Psoas muscle (tissue), 8 donors: ENCODE results near the gene SPACA9. TPM values are rescaled to one million over a fixed set of nuclear protein-coding genes. Genes with fewer than 3 reads are reported as not detected.

ENCODE experiments used
- ATAC-seq, 4 donors: fragments of 200-7000 bp; cut with Tn5 transposase; one replicate each; pipeline ENCODE4 v1.9.1; 2020; ENCODE audit warnings: moderate library complexity in 3 of 4, mild to moderate bottlenecking in 2 of 4
- DNase-seq, 2 donors: peaks; one replicate each; pipeline ENCODE4 v3.0.0-alpha.2; 2020
- H3K27ac ChIP-seq: fragments of 200-600 bp; one replicate; pipeline ENCODE4 v1.8.0; 2022
- H3K27me3 ChIP-seq, 3 donors: fragments of 200-600 bp in 1 of 3; one replicate each; pipeline versions ENCODE4 v1.6.1 to v1.8.0; 2013 to 2022; ENCODE audit warnings: low read length in 2 of 3, mild to moderate bottlenecking in 2 of 3, moderate library complexity in 1 of 3; ENCODE audit not compliant: insufficient read depth in 3 of 3
- H3K36me3 ChIP-seq, 2 donors: fragments of 200-600 bp in 1 of 2; one replicate each; pipeline versions ENCODE4 v1.6.1 to v1.8.0; 2013 to 2022; ENCODE audit warnings: low read depth in 1 of 2, mild to moderate bottlenecking in 1 of 2, moderate library complexity in 1 of 2; ENCODE audit not compliant: insufficient read depth in 1 of 2
- H3K4me1 ChIP-seq: fragments of 200-600 bp; one replicate; pipeline ENCODE4 v1.8.0; 2022
- H3K4me3 ChIP-seq: fragments of 200-600 bp; one replicate; pipeline ENCODE4 v1.8.0; 2022; ENCODE audit warnings: mild to moderate bottlenecking
- H3K9me3 ChIP-seq: fragments of 200-600 bp; one replicate; pipeline ENCODE4 v1.8.0; 2022
- CTCF ChIP-seq: fragments of 200-600 bp; IDR thresholded peaks from one replicate; pipeline ENCODE4 v1.8.0; 2022; ENCODE audit warnings: antibody characterized with exemption
- WGBS, 3 donors: extraction: QIAGEN DNeasy Blood & Tissue Kit; methylation state at CpG; one replicate each; pipeline versions ENCODE4 v1.1.6 to v1.1.7; 2013; 5-methylcytosine and 5-hydroxymethylcytosine counted together
- intact Hi-C, 2 donors: fragments of 100-400 bp; cut with DNase I; formaldehyde crosslinking; loops; one replicate each; pipeline versions ENCODE4 v1.11.0 to v1.14.2; 2022
- polyA plus RNA-seq, 3 donors: library from polyadenylated mRNA; stranded (reverse); fragments of 200-250 nt; gene quantifications; one replicate each; pipeline ENCODE4 v1.2.3, GENCODE V29; 2013
- total RNA-seq, 4 donors: library from RNA; stranded (reverse); fragmentation: NEBNext Ultra II Directional in 2 of 4; extraction: Animal tissue kit (Norgen Biotek cat#: 25700) in 2 of 4; gene quantifications; one replicate each; pipeline versions ENCODE4 v1.2.1 to v1.2.4, GENCODE V29; 2021 to 2023
- donor health status: healthy with polysubstance abuse.
- donor health status: DM: no; HTN: no; CAD: no; lungs with moderate emphysema.
- donor health status: Bipolar disorder and iron deficiency.
- donor health status: healthy.
- donor health status: DM: yes; HTN: yes; CAD: no.
- donor health status: DM: no; HTN: no; CAD: no.
- donor health status: DM: no; HTN: no; CAD: no.
- donor health status: DM: yes; HTN: yes; CAD: no.

SPACA9 gene
- total and polyA plus RNA-seq, 7 donors = 0.64 to 3.6 (median 1.1) TPM

GRCh38 chr9:132914924-132915323, 36.2 kb downstream of the SPACA9 start:
- Histone ChIP-seq H3K4me3 (no peak overlapping the region), H3K27me3 (no peaks in the 10 kb centered on the region), H3K9me3 (peaks cover 6% of the 10 kb centered on the region), H3K27ac (no peak overlapping the region), H3K4me1 (no peaks in the 10 kb centered on the region), H3K36me3 (peaks cover 10 to 96% of the 10 kb centered on the region in 2 donors)
- intact Hi-C loops = loop anchor here in 1 of 2 donors (10.0 kb wide), 1 partner anchor 300 kb away; no protein-coding TSS in a partner anchor
- WGBS, 3 donors = 92 to 95% (median 95%) methylated on average over 6 of the region's 6 CpGs
- DNase-seq (no peak), ATAC-seq (no peak)
- TF ChIP-seq CTCF = no peak

DNA sequence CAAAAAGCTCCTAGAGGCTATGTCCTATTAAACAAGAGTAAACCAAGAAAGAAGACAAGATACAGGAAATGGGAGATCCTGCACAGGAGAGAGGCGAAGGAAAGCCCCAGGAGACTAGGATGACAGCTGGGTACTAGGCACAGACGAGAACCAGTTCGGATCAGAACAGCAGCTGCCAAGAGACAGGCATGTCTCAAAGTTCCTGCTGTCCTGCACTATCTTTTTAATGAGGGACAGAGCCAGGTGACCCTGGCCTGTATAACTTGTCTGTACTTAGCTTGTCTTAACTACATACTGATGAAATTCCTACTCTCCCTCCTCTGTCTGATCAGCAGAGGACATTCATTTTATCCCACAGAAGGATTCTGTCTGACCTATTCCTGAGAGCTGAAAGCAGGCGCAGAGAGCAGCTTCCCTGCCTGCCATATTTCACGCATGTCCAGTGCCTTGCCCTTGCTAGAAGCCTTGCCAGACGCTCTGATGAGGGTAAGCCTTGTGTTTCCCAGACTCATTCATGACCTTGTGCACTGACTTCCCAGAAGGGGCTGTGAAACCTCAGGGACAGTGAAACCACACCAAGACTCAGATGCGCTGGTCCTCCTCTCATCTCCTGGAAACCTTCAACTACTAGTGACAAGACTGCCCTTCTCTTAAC, 41.0 kb downstream of the SPACA9 start:
- H3K9me3 ChIP-seq = peaks cover 6% of the 10 kb centered on the region
- intact Hi-C loops = loop anchor here in 1 of 2 donors (10.0 kb wide), 1 partner anchor 305 kb away; no protein-coding TSS in a partner anchor
- TF ChIP-seq CTCF = no peak
- H3K4me1 ChIP-seq = no peaks in the 10 kb centered on the region
- DNase-seq = no peak
- H3K27me3 ChIP-seq = no peaks in the 10 kb centered on the region
- 55 to 78% (median 67%) methylated on average over 7 of the region's 7 CpGs for WGBS, 3 donors
- H3K36me3 ChIP-seq = peaks cover 13 to 100% of the 10 kb centered on the region in 2 donors
- H3K4me3 ChIP-seq = no peak overlapping the region
- no peak overlapping the region for H3K27ac ChIP-seq
- ATAC-seq = no peak

GRCh38 chr9:132923346-132923902, 44.7 kb downstream of the SPACA9 start:
- H3K27me3 ChIP-seq = no peaks in the 10 kb centered on the region
- H3K9me3 ChIP-seq = no peaks in the 10 kb centered on the region
- no peaks in the 10 kb centered on the region for H3K4me1 ChIP-seq
- ATAC-seq (no peak), DNase-seq (no peak)
- H3K27ac ChIP-seq = no peak overlapping the region
- intact Hi-C loops = no loop called here
- WGBS, 3 donors = 85 to 87% (median 85%) methylated on average over 9 of the region's 9 CpGs
- no peak for TF ChIP-seq CTCF
- H3K36me3 ChIP-seq = peaks cover 18 to 100% of the 10 kb centered on the region in 2 donors
- H3K4me3 ChIP-seq = no peak overlapping the region

DNA sequence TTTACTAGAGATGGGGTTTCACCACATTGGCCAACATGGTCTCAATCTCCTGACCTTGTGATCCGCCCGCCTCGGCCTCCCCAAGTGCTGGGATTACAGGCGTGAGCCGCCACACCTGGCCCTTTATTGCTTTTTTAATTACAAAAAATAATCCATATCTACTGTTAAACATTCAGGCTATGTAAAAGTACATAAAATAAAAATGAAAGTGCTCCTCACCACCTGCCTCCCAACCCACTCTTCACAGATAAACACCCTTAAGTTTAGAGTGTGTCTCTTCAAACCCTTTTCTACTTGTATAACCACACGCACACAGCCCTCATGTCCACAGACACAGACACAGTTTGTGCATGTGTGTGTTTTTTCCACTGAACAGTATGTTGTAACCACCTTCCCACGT, 49.0 kb downstream of the SPACA9 start:
- intact Hi-C loops = no loop called here

More for the DNA sequence above, 49.0 kb downstream of the SPACA9 start:
- Histone ChIP-seq H3K4me3 (no peak overlapping the region), H3K27ac (no peak overlapping the region), H3K36me3 (peaks cover 10 to 76% of the 10 kb centered on the region in 2 donors), H3K4me1 (no peaks in the 10 kb centered on the region), H3K27me3 (no peaks in the 10 kb centered on the region), H3K9me3 (no peaks in the 10 kb centered on the region)
- 81 to 94% (median 87%) methylated on average over 7 of the region's 7 CpGs for WGBS, 3 donors
- TF ChIP-seq CTCF = no peak
- ATAC-seq (no peak), DNase-seq (no peak)
